ENCODE results near the gene ATP11B.

ATP11B gene

DNA sequence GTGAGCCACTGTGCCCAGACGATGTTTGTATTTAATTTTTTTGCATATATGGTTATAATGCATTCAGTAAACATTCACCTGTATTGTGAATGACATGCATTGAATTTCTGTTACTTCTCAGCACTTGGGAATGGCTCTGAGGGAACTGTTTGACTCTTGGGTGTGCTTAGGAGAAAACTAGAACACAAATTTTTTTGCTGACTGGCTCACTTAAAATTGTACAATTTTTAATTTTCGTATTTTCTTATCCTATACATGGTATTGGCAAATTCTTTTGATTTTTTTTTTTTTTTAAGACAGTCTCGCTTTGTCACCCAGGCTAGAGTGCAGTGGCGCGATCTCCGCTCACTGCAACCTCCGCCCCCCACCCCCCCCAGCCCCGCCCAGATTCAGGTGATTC lies 7.2 kb downstream of the ATP11B start:
- DNase-seq (ENCODE audit: low read depth), result no peak
- TF ChIP-seq, protein P1, sequence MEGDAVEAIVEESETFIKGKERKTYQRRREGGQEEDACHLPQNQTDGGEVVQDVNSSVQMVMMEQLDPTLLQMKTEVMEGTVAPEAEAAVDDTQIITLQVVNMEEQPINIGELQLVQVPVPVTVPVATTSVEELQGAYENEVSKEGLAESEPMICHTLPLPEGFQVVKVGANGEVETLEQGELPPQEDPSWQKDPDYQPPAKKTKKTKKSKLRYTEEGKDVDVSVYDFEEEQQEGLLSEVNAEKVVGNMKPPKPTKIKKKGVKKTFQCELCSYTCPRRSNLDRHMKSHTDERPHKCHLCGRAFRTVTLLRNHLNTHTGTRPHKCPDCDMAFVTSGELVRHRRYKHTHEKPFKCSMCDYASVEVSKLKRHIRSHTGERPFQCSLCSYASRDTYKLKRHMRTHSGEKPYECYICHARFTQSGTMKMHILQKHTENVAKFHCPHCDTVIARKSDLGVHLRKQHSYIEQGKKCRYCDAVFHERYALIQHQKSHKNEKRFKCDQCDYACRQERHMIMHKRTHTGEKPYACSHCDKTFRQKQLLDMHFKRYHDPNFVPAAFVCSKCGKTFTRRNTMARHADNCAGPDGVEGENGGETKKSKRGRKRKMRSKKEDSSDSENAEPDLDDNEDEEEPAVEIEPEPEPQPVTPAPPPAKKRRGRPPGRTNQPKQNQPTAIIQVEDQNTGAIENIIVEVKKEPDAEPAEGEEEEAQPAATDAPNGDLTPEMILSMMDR (IDR thresholded peaks at IDR 0.05; ENCODE audit: low read depth, low read length, missing control alignments), result no peak
- no peak overlapping the region for H3K4me3 ChIP-seq (ENCODE audit: low read depth, low read length)
- in situ Hi-C loops (cut with HindIII; ENCODE audit: low sequenced_read_pairs), result no loop called here

DNA sequence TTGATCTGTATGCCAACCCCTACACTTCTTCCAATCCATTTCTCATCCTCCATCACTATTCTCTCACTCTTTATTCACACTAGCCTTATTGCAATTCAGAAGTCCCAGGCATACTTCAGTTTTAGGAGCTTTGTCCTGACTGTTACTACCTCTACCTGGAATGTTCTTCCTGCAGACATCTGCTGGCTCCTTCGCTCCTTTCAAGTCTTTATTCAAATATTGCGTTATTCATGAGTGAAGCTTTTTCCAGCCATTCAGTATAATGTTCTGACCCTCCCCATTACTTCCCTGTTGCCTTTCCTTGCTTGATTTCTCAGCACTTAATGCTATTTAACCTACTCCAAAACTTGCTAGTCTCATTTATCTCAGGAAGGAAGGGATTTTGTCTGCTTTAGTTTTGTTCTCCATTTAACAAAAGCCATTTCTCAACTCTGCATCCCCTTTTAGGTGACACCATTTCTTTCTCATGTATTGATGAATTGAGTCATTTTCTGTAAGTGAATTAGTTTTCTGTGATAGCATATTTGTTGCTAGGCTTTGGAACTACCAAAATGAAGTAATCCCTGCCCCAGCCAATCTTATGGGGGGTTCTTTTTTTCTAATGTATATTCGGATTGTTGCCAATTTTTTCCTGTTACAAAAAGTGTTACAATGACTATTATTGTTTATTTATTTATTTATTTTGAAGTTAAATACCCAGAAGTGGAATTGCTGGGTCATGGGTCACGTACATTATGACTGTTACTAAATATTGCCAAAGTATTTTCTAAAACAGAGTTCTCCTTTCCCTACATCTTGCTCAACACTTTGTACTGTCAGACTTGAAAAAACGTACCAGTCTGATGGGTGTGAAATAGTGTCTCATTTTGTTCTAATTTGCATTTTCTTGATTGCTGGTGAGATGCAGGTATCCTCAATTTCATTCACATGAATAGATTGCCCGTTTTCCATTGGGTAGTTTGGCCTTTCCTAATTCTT lies 9.4 kb downstream of the ATP11B start:
- in situ Hi-C loops (cut with HindIII; ENCODE audit: low sequenced_read_pairs), result no loop called here
- DNase-seq (ENCODE audit: low read depth), result no peak
- no peak overlapping the region for H3K4me3 ChIP-seq (ENCODE audit: low read depth, low read length)

GRCh38 chr3:182803596-182803995 lies 10.3 kb downstream of the ATP11B start:
- TF ChIP-seq, protein P1 (IDR thresholded peaks at IDR 0.05; ENCODE audit: low read depth, low read length, missing control alignments), result no peak
- in situ Hi-C loops (cut with HindIII; ENCODE audit: low sequenced_read_pairs), result no loop called here
- DNase-seq (ENCODE audit: low read depth), result no peak
- H3K4me3 ChIP-seq (ENCODE audit: low read depth, low read length), result no peak overlapping the region

More for the DNA sequence above, 9.4 kb downstream of the ATP11B start:
- TF ChIP-seq, protein P1 (IDR thresholded peaks at IDR 0.05; ENCODE audit: low read depth, low read length, missing control alignments), result no peak

DNA sequence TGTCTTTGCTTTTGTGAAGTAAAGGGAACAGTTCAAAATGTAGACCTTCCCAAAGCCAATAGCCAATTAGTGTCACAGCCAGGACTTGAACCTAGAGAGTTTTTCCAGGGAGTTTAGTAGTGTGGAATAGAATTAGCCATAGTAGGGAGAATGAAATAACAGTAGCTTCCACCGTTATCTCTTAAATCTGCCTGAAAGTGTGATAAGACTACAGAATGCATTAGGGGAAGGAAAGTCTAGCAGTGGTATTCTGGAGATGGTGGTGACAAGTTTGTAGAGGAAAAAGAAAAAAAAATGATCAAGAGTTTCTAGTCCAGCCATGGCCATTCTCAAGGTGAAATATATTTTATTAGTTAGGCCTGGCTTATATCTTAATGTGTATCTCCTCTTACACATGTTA lies 13.8 kb downstream of the ATP11B start:
- in situ Hi-C loops (cut with HindIII; ENCODE audit: low sequenced_read_pairs), result no loop called here
- TF ChIP-seq, protein P1 (IDR thresholded peaks at IDR 0.05; ENCODE audit: low read depth, low read length, missing control alignments), result no peak
- no peak for DNase-seq (ENCODE audit: low read depth)
- no peak overlapping the region for H3K4me3 ChIP-seq (ENCODE audit: low read depth, low read length)

DNA sequence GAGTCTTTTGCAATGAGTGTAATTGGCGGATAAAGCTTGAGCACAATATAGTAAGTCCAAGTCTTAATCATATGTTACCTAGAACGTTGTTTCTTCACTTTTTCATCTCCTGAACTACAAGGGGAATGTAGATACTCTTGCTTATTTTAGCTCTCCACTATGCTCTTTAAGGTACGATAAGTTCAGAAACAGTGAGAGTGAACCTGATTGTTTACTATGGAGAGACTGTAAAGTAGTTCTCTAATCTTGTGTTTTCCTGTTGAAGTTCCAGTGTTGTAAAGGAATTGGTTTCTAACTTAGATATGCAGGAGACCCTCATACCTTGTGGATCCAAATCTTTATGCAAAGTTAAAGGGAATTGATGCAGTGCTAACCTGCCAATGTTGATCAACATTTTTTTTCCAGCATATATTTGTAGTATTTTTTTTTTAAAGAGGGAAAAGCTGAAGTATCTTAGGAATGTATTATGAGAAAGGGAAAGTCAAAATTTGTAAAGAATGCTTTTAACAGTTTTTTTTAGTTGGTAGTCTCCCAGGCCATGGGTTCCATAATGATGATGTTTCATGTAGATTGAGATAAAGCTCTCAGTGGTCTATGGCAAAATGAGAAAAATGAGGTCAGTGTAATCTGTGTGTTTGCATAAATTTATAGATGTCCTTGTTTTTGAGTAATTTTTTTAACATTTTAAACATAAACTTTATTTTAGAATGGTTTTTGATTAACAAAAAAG lies 14.9 kb downstream of the ATP11B start:
- DNase-seq (ENCODE audit: low read depth), result no peak
- TF ChIP-seq, protein P1 (IDR thresholded peaks at IDR 0.05; ENCODE audit: low read depth, low read length, missing control alignments), result no peak
- in situ Hi-C loops (cut with HindIII; ENCODE audit: low sequenced_read_pairs), result no loop called here
- no peak overlapping the region for H3K4me3 ChIP-seq (ENCODE audit: low read depth, low read length)

DNA sequence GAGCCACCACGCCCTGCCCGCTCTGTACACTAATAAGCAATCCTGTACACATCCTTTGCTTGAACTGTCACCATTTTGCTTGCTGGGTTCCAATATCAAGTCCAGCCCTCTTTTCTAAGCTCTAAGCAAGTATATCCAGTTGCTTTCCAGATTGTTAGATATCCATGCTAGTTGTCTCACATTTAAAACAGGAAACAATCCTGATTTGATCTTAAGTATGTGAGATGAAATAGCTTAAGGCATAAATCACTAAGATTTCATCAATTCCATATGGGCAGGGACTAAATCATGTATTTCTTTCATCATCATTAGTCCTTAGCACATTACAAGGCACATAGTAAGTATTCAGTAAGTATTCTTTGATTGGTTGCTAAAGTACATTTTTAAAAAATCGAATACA lies 16.2 kb downstream of the ATP11B start:
- no peak overlapping the region for H3K4me3 ChIP-seq (ENCODE audit: low read depth, low read length)
- in situ Hi-C loops (cut with HindIII; ENCODE audit: low sequenced_read_pairs), result no loop called here
- no peak for DNase-seq (ENCODE audit: low read depth)
- TF ChIP-seq, protein P1 (IDR thresholded peaks at IDR 0.05; ENCODE audit: low read depth, low read length, missing control alignments), result no peak
